HT-29 (cell line): ENCODE measurements around the gene TMEM185B. TPM values are rescaled to one million over a fixed set of nuclear protein-coding genes. Genes with fewer than 3 reads are reported as not detected.
"Not testable (repeated sequence)": the region's sequence is repeated elsewhere in the genome, so short reads cannot be mapped to it uniquely, and the experiment has no call there.

Experiments
- DNase-seq: peaks from one replicate; pipeline ENCODE4 v3.0.0-alpha.2; 2015; ENCODE audit warnings: low spot score
- total RNA-seq: library from RNA; depleted of rRNA; stranded (reverse); fragments of >200 nt; shearing (Covaris generic); gene quantifications from 2 replicates; pipeline ENCODE4 v1.2.3, GENCODE V29; 2014

The TMEM185B gene
- total RNA-seq, 1 experiment from 2014 or later, result 63.3 TPM

DNA sequence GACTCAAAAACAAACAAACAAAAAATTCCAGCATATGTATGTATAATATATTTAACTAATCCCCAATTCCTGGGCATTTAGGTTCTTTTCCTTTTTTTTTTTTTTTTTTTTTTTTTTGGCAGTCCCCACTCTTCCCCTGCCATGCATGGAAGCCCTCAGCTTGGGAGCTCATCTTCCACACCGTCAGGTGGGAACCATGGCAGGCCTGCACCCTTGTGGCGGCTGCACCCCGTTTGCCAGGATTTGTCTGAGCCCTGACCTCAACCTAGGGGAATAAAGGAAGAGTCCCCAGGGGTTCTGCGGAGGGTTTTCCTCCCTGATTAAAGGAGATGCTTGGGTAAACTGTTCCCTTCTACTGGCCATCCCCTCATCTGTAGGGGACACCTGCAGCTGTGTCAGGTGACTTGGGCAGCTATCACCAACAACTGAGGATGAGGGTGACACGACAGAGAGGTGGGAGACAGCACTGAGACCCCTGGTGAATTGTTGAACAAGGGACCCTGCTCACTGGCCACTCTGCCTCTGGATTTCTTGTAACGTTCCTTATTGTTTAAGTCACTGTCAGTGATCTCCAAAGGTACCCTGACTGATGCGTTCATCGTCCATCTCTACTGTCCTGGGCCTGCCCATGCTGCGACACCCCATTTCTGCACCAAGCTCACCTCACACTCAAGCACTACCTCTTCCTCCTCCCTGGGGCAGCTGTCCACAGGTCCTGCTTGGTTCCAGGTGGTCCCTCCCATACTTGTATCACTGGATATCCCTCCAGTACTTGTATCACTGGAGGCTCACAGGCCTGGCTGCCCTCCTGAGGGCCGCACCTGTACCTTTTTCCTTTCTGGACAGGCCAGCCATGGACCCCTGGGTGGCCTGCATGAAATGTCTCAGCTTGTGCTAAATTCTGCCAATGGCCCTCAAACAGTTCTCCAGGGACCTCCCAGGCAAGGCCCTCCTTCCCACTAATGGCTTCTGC is 14.5 kb downstream of the TMEM185B start:
- DNase-seq, result no peak

DNA sequence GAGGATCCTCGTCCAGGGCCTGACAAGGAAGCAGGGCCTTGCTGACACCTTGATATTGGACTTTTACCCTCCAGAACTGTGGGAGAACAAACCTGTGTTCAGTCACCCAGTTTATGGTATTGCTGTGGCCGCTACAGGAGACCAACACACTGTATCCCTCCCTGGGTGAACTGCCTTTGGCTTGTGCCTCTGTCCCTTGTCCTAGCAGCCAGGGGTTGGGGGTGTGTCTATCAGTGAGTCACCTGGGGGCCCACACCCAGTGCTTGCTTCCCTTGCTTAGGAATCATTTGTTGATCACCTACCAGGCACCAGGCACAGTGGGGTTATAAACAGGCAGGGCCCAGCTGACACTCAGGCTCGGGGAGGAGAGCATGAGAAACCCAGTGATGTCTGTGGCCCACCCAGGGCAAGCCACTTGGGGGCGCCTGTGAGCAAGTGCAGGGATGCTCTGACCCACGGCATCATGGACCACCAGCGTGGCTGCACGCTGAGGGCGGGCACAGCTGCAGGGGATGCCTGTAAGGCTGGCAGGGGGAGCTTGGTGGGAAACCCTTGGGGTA is 17.1 kb downstream of the TMEM185B start:
- no peak for DNase-seq

DNA sequence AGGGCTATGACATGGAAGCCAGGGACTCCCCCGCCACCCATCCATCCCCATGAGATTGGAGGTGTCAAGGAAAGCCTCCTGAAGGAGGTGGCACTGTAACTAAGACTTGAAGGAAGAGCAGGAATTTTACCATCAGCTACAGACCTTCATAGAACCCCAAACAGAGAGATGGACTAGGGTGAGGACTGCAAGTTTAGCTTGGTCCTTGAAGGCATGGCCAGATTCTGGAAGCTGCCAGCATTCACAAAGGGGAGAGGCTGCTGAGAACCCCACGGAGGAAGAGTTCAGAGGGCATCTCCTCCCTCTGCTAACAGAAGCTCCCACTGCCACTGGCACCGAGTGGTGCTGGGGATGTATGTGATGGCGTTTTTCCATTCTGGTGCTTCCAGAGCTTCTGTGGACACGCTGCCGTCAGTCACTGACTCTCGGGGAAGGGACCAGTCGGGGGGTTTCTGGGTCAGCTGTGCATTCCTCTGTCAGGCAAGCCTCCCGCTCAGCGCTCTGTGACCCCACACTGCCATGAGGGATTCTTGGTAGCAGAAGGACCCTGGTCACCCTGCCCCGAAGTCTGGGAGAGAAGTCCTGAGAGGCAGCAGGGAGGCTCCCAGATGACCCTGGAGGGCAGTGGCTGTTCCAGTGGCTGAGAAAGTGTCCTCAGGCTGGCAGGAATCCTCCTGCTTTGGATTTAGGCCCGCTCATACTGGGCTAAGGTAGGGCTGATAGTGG is 18.1 kb downstream of the TMEM185B start:
- no peak for DNase-seq

DNA sequence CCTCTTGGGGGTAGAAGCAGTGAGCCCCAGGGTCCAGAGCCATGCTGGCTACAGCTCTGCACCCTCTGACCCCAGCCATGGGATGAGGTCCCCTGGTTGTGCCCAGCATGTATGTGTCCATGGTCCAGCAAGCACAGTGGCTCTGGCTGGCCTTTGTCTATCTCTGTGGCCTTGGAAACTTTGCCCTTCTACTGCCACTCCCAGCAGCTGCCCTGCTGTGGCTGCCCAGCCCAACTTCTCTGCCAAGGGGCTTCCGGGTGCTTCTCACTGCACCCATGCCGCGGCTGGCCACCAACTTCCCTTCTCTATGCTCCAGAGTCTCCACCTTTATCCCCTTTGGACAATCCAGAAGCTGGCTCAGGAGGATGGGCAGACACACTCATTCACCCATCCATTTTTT is 18.8 kb downstream of the TMEM185B start:
- DNase-seq, result no peak

DNA sequence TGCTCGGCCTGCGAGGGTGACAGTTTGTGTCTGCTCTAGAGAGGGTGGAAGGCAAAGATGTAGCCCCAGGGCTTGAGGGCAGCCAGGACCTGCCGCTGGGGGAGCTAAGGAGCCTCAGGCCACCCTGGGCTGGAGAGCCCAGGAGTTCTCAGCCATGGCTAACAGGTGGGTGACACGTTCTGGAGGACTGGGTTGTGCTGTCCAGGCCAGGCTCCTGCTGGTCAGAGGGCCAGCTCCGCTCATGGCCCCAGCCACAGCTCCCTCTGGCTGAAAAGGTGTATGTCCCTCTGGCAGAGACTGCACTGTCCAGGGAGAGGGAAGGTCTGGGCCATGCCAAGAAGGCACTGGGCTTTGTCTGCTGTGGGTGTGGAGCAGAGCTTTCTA is 19.2 kb downstream of the TMEM185B start:
- DNase-seq, result no peak

DNA sequence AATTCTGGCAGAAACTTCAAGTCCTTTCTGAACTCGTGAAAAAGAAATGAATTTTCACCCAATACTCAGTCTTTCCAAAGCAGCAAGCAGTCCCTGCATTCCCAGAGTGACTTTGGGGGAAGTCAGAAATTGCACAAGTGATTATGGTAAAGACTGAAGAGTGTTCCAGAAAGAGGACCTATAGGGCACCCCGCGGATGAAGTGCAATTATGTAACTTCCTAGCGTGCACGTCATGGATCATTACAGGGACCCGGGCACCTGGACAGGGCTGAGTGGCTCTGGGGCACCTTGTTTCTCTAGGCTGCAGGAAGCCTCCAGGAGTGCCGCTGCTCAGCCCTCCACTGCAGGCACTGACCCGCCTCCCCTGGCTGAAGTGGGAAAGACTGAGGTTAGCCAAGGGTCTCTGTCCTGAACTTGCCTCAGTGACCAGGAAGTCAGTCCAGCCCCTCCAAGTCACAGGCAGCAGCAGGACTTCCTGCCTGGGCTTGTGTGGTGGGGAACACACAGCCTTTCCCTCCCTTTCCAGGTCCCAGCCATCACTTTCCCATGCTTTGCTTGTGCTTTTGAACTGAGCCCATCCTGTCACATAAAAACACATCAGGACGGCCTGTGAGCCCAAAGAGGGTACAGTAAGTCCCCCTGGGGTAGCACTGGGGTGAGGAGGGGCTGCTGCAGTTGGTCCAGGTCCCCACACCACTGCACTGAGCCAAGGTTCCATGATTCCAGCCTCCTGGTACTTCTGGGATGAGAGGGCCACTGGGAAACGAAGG is 19.8 kb downstream of the TMEM185B start:
- no peak for DNase-seq

DNA sequence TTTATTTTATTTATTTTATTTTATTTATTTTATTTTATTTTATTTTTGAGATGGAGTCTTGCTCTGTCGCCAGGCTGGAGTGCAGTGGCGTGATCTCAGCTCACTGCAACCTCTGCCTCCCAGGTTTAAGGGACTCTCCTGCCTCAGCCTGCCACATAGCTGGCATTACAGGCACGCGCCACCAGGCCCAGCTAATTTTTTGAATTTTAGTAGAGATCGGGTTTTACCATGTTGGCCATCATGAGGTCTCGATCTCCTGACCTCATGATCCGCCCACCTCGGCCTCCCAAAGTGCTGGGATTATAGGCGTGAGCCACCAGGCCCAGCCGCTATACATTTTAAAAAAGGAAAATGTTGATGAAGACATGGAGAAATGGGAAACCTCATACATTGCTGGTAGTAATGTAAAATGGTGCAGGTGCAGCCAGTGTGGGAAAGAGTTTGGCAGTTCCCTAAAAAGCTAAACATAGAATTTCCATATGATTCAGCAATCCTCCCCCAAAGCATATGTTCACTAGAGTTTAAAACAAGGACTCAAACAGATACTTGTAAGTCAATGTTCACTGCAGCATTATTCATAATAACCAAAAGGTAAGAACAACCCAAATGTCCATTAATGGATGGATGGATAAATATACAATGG is 23.3 kb downstream of the TMEM185B start:
- DNase-seq, result not testable (repeated sequence)

DNA sequence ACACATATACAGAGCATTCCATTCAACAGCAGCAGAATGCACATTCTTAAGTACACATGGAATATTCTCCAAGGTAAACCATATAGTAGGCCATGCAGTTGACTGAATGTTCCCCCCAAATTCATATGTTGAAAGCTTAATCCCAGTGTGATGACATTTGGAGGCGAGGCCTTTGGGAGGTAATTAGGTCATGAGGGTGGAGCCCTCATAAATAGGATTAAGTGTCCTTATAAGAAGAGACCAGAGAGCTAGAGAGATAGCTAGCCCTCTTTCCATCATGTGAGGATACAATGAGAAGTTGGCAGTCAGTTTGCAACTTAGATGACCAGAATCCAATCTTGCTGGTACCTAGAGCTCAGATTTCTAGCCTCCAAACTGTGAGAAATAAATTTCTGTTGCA is 27.6 kb downstream of the TMEM185B start:
- DNase-seq, result no peak

DNA sequence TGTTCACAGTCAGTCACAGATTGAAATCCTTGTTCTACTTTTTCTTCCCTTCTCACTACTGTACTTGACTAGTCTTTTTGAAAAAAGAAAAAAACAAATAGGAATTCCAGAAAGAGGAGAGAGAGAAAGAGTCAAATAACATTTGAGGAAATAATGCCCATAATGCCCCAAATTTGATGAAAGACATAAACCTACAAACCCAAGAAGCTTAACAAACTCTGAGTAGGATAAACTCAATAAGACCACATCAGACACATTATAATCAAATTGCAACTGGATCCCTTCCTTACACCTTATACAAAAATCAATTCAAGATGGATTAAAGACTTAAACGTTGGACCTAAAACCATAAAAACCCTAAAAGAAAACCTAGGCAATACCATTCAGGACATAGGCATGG is 30.9 kb downstream of the TMEM185B start:
- DNase-seq, result no peak

DNA sequence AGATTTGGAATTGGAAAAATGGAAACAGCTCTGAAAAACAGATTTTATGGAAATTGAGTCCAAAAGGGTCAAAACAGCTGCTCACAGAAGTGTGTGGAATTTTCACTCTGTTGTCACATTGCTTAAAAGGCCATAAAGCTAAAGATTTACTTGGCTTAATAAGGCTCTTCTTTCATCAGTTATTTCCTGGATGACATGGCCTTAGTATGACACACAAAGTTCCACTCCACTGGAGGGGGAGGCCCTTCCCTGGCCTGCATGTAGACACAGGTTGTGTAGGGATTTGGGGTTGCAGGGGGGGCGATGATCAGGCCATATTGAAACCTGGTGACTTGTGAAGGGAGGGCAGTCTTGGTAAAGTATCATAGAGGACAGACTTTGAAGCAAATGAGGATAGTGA is 34.0 kb downstream of the TMEM185B start:
- no peak for DNase-seq

DNA sequence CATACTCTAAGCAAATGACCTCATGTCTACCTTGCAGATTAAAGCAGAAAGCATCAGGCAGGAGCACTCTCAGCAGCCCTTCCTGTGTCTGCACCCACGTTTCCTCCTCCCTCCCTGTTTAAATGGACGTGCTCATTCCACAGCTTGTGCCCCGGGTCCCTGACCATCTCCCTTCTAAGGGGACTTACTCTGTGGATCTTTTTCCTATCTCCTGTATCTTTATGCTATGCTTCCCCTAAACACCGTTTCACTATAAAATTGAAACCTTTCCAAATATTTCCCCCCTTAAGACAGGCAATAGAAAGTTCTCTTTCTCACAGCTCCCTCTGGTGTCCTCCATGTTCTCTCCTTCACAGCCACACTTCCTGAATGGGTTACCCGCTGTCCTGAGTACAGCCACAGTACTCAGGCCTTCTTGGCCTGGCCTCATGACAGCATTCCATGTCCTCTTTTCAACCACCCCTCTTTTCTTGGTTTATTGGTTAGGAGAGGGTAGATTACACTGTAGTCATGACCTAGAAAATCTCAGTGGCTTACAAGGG is 41.1 kb downstream of the TMEM185B start:
- DNase-seq, result no peak

DNA sequence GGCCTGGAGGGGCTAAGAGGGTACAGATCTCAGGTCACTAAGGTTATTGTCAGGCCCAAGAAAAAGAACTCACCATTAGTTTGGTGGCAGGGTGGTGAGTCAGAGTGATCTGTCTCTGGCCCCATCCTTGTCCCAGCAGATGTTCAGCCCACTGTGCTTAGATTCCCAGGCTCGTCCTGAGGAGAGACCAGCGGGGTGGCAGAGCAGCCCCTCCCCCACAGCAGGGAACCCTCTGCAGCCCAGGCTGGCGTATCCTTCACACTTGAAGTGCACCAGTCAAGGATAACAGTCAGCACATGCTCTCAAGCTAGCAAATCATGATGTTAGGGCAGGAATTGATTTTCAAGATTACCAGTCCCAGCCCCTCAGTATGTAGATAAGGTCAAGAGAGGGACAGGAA is 43.1 kb downstream of the TMEM185B start:
- no peak for DNase-seq

DNA sequence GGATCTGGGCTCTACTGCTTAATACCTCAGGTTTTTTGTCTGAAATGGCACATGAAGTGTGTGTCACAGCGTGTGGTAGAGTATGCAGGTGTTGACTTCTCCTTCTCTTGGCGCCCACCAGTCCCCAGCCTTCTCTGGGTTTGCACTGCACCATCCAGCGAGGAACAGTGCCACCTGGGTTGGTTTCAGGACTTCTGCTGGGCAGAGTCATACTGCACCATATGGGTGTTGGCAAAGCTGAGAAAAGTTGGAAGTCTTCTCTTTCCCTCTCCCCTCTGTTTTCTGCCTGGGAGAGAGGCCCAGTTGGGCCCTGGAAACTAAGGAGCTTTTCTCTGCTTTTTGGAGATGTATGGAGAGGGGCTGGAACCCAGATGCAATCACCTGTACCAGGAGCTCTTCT is 43.8 kb downstream of the TMEM185B start:
- DNase-seq, result no peak

DNA sequence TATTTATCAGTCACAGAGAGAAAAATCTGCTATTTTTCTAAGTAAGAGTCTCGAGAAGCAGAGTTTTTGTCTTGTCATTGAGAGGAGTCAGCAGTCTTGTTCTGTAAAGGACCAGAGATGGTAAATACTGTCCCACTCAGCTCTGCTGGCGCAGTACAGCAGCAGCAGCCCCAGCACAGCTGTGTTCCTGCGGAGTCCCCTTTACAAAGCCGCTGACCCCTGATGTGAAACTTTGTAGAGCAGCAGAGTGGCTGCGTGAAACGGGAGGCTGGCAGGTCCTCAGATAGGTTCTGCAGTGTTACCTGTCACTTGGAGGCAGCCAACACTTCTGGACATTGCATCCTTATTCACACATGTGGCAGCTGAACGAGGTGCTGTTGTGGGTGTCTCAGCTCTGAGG is 45.2 kb downstream of the TMEM185B start:
- DNase-seq, result no peak

DNA sequence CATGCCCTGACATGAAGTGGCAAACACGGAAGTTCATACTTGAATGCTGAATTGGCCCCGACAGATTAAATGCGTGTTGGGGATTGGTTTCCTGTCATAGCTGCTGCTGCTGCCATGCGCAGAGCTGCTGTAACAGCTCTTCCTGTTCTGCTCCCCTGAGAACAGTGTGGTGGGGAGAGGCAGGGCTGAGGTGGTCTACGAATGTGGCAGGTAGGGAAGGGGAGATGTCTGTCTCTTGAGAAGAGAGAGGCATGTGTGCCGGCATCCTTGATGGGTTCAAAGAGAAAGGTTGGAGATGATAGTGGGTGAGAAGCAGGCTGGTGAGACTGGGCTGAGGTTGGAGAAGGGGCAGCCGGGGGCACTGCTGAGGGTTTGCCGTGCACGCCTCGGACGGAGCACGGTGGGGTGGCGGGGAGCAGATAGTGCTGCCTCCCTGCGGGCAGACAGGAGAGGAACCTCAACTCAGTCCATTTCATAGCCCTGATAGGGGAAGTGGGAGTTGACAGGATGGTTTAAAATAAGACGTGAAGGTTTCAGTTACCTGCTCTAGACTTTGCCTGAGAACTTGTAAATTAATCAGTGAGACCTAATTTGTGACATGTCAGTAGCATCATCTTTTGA is 46.1 kb downstream of the TMEM185B start:
- DNase-seq, result no peak

DNA sequence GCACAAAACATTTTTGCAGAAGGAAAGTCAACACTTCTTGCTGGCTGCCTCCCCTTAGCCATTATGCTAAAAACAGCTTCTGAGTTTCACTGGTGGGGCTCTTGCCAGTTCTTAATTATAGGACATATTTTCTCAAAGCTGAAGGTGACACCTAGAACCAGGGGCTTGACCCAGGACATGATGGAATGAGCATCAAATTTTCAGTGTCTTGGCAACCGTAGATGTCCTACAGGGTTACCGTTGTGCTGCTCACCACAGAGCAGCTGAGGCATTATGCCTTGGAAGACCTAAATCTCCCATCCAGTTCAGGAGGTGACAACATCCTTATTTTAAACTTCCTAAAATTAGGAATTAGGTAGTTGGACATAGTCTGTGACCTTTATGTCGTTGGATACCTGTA is 46.7 kb downstream of the TMEM185B start:
- DNase-seq, result no peak

DNA sequence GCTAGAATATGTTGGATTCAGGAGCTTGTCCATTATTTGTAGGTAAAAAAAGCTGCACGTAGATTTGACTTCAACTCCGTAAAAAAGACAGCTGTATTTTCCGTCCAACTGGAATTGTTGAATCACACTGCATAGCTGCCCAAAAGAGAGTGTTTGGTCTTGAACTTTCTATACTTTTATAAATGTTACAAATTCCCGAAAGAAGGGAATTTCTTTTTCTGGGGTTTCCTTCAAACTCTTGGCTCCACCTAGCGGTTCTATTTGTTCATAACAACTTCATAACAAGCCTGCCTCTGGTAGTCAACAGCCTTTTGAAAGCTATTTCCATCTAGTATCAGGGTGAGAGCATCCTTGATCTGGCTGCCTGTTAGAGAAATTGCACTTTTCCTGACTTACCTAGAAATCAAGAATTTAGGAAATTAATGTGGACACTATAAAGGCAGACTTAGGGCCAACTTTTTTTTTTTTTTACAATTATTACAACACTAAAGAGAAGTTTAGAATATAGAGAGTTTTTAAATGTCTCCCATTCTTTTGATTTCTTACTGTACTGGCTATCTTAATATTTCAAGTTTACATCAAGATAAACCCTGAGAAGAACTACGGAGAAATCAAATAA is 48.1 kb downstream of the TMEM185B start:
- DNase-seq, result peak; percentile 77
